Measurements from ENCODE around the gene TEX14. TPM values are rescaled to one million over a fixed set of nuclear protein-coding genes. Genes with fewer than 3 reads are reported as not detected.

Gene TEX14
- total and polyA plus RNA-seq, 8 donors: 0.03 to 0.59 (median 0.20) TPM

DNA sequence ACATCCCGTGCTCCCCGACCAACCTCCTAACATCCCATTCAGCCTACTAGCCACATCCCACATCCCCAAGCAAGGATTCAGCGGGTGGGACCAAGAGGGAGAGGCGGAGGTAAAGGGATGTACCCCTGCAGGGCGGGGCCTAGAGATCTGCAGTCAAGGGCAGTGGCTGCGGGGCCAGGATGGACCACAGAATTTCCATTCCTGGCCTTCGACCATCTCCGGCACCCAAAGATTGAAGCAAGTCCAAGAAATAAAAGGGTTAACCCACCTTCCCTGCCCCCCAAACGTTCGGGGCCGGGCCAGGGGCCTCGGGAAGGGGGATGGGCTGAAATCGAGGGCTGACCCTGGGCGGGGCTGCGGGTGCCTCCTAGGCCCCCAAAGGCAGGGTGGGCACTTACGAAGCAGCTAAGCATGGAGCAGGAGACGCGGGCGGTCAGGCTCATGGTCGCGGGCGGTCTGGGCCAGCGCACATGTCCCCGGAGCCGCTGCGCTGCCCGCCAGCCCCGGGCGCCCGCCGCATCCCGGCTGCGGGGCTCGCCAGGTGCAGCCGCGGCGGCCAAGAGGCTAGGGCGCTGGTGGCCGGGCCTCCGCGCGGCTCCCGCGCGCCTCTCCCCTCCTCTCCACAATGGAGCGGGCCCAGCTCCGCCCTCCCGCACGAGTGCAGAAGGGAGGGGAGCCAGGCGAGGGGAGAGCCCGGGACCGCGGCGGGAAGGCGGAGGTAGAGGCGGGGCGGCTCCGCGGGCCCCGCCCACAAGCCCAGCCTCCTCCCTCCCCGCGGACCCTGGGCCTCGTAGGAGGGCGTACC, 177.7 kb downstream of the TEX14 start, which contains the start of gene MTMR4:
TSS of gene MTMR4 (minus strand) at position 674 of the 805 bp plus-strand sequence. CDS start at position 443, 231 bp downstream.
- TF ChIP-seq, protein P1, sequence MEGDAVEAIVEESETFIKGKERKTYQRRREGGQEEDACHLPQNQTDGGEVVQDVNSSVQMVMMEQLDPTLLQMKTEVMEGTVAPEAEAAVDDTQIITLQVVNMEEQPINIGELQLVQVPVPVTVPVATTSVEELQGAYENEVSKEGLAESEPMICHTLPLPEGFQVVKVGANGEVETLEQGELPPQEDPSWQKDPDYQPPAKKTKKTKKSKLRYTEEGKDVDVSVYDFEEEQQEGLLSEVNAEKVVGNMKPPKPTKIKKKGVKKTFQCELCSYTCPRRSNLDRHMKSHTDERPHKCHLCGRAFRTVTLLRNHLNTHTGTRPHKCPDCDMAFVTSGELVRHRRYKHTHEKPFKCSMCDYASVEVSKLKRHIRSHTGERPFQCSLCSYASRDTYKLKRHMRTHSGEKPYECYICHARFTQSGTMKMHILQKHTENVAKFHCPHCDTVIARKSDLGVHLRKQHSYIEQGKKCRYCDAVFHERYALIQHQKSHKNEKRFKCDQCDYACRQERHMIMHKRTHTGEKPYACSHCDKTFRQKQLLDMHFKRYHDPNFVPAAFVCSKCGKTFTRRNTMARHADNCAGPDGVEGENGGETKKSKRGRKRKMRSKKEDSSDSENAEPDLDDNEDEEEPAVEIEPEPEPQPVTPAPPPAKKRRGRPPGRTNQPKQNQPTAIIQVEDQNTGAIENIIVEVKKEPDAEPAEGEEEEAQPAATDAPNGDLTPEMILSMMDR (IDR thresholded peaks at IDR 0.05): no peak
- H3K36me3 ChIP-seq: peaks cover 3 to 21% (median 4%) of the 10 kb centered on the region in 3 donors
- DNase-seq: peak; percentile 82 to 93 (median 88)
- H3K9me3 ChIP-seq: no peaks in the 10 kb centered on the region
- peak within 1 kb of the TSS; percentile 17 to 60 (median 38) for H3K27ac ChIP-seq
- no peaks in the 10 kb centered on the region for H3K27me3 ChIP-seq
- H3K4me3 ChIP-seq: peak within 1 kb of the TSS; percentile 59 to 82 (median 68)
- peak; percentile 32 to 56 (median 52) for ATAC-seq
- no peak for FAIRE-seq
- H3K4me1 ChIP-seq: peaks cover 0 to 16% (median 16%) of the 10 kb centered on the region in 3 donors
- intact Hi-C loops (cut with DNase I): no loop called here
- 1% methylated on average over 36 to 64 of the region's 64 CpGs for WGBS, 2 donors

DNA sequence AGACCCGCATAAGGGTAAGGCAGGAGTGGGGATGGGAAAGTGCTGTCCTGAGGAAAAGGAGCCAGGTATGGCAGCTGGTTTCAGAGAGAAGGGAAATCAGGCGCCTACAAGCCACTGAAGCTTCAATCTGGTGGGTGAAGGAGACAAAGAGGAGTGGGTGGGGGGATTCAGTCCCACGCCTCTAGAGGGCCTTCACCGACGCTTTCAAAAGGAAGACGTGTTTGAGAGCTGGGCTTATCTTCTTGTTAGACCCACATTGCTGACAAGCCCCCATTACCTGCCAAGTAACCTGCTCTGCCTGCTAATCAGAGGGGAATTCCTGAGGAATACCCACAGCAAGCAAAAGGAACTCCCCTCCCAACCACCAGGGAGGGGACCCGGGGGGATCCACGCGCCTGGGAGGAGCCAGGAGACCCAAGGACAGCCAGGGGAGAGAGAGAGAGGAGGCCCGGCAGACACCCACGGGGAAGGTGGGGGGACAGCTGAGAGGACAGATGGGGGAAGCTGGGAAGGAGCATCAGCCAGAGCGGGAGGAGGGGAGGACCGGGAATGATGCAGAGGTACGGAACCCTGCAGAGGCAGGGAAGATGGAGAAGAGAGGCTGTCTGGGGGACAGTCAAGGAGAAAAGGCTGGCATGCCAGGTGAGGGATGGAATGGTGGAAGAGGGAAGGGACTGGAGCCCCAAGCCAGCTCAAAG, 178.4 kb downstream of the TEX14 start:
- TF ChIP-seq, protein P1 (IDR thresholded peaks at IDR 0.05): no peak
- intact Hi-C loops (cut with DNase I): no loop called here
- FAIRE-seq: no peak
- WGBS, 2 donors: 36 to 40% methylated on average over 14 of the region's 14 CpGs
- Histone ChIP-seq H3K27ac (no peak overlapping the region), H3K9me3 (no peaks in the 10 kb centered on the region), H3K4me3 (peak overlapping the region; percentile 59 to 82 (median 68)), H3K27me3 (no peaks in the 10 kb centered on the region), H3K36me3 (peaks cover 7 to 28% (median 10%) of the 10 kb centered on the region in 3 donors), H3K4me1 (peaks cover 0 to 16% (median 16%) of the 10 kb centered on the region in 3 donors)
- no peak for DNase-seq
- no peak for ATAC-seq

DNA sequence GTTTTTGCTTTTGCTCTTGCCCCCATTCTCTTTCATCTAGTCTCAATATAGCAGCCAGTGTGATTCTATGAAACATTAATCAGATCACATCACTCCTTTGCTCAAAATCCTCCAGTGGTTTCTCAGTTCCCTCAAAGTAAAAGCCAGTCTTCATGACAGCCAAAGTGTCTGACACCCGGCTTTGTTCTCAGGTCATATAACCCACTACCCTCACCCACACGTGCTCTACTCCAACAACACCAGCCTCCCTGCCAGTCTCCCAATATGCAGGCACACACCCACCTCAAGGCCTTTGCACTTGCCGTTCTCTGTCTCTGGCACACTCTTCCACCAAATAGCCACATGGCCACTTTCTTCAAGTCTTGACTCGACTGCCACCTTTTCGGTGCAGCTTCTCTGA, 181.8 kb downstream of the TEX14 start:
- FAIRE-seq: no peak
- TF ChIP-seq, protein P1 (IDR thresholded peaks at IDR 0.05): no peak
- no peaks in the 10 kb centered on the region for H3K9me3 ChIP-seq

DNA sequence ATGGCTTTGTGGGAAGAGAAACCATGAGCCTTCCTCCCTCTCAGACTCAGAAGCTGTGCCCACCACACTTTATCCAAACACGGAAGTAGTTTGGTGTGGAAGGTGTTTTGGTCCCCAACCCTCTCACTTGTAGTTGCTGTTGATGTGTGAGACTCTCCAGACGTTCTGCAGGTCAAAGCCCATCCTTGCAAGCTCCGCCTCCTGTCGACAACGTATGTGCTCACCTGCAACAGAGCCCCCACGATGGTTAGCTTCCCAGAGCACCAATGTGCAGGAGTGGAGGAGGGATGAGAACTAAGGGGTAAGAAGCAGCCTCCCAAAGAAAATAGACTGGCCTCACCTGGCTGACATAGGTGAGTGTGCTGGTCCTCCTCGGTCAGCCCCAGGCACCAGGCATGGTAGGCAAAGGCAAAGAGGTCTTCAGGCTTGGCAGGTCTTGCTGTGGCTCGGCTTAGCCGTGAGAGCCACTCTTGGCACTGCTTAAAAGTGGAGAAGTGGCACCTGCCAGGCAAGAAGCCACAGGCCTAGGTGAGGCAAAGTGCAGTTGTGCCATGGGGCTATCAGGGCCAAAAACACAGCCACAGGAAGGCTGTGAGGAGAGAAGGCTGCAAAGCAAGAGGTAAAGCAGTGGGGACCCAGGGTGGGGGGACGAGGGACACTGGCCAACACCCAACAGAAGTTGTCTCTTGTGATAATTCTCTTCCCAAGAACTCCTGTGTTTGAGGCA, 183.3 kb downstream of the TEX14 start:
- intact Hi-C loops (cut with DNase I): no loop called here
- 80 to 83% methylated on average over 10 of the region's 10 CpGs for WGBS, 2 donors
- DNase-seq: no peak

More for the DNA sequence above, 181.8 kb downstream of the TEX14 start:
- DNase-seq (no peak), ATAC-seq (no peak)
- WGBS, 2 donors: 88 to 93% methylated on average over 5 of the region's 5 CpGs
- H3K4me3 ChIP-seq: no peak overlapping the region
- no peak overlapping the region for H3K27ac ChIP-seq
- H3K36me3 ChIP-seq: peaks cover 7 to 45% (median 33%) of the 10 kb centered on the region in 3 donors
- no peaks in the 10 kb centered on the region for H3K27me3 ChIP-seq
- intact Hi-C loops (cut with DNase I): no loop called here
- H3K4me1 ChIP-seq: peaks cover 0 to 5% (median 4%) of the 10 kb centered on the region in 3 donors

More for the DNA sequence above, 183.3 kb downstream of the TEX14 start:
- Histone ChIP-seq H3K4me1 (peaks cover 0 to 2% (median under 1%) of the 10 kb centered on the region in 3 donors), H3K36me3 (peaks cover 9 to 58% (median 38%) of the 10 kb centered on the region in 3 donors), H3K27me3 (no peaks in the 10 kb centered on the region), H3K27ac (no peak overlapping the region), H3K4me3 (no peak overlapping the region), H3K9me3 (no peaks in the 10 kb centered on the region)
- ATAC-seq (no peak), FAIRE-seq (no peak)
- TF ChIP-seq, protein P1 (IDR thresholded peaks at IDR 0.05): no peak

Data from pancreas (tissue), 10 donors.